Measurements from ENCODE around the gene COPS4.

GRCh38 chr4:83075311-83076095 lies 40.5 kb downstream of the COPS4 start:
- TF ChIP-seq FOXM1 (IDR thresholded peaks at IDR 0.05; ENCODE audit: borderline replicate concordance) (no peak), SP1 (IDR thresholded peaks at IDR 0.05) (no peak), ELF4 (IDR thresholded peaks at IDR 0.05) (no peak), TARDBP (IDR thresholded peaks at IDR 0.05) (no peak), CTBP1 (IDR thresholded peaks at IDR 0.05; ENCODE audit: borderline replicate concordance) (no peak)
